ENCODE results near the gene CCT8L2. TPM values are rescaled to one million over a fixed set of nuclear protein-coding genes. Genes with fewer than 3 reads are reported as not detected.
"Not testable (repeated sequence)": the region's sequence is repeated elsewhere in the genome, so short reads cannot be mapped to it uniquely, and the experiment has no call there.

Gene CCT8L2
- polyA plus RNA-seq, 1 donor: not detected

- no CpG with 5 or more reads among the region's 4 CpGs for WGBS (ENCODE audit: insufficient coverage, low lambda C conversion rate)
- not testable (repeated sequence) for H3K4me3 ChIP-seq (ENCODE audit: low read length); H3K27ac ChIP-seq (ENCODE audit: low read length); H3K36me3 ChIP-seq (ENCODE audit: control insufficient read depth, insufficient read depth, low read length); DNase-seq; H3K27me3 ChIP-seq (ENCODE audit: control insufficient read depth, insufficient read depth, low read length); H3K4me1 ChIP-seq (ENCODE audit: control insufficient read depth, insufficient read depth, low read length)
- peaks cover 45% of the 10 kb centered on the region for H3K9me3 ChIP-seq (ENCODE audit: control insufficient read depth, low read depth, low read length)
Observed at GRCh38 chr22:16558376-16558945, 34.1 kb downstream of the CCT8L2 start.

GRCh38 chr22:16557511-16557910, 35.1 kb downstream of the CCT8L2 start:
- H3K4me3 ChIP-seq (ENCODE audit: low read length); H3K4me1 ChIP-seq (ENCODE audit: control insufficient read depth, insufficient read depth, low read length); H3K36me3 ChIP-seq (ENCODE audit: control insufficient read depth, insufficient read depth, low read length); H3K27me3 ChIP-seq (ENCODE audit: control insufficient read depth, insufficient read depth, low read length); H3K27ac ChIP-seq (ENCODE audit: low read length); DNase-seq: not testable (repeated sequence)
- H3K9me3 ChIP-seq (ENCODE audit: control insufficient read depth, low read depth, low read length): peaks cover 36% of the 10 kb centered on the region
- WGBS (ENCODE audit: insufficient coverage, low lambda C conversion rate): no CpG with 5 or more reads among the region's 13 CpGs

- H3K9me3 ChIP-seq (ENCODE audit: control insufficient read depth, low read depth, low read length): peaks cover 24% of the 10 kb centered on the region
- H3K4me3 ChIP-seq (ENCODE audit: low read length); H3K27me3 ChIP-seq (ENCODE audit: control insufficient read depth, insufficient read depth, low read length); DNase-seq; H3K36me3 ChIP-seq (ENCODE audit: control insufficient read depth, insufficient read depth, low read length); H3K27ac ChIP-seq (ENCODE audit: low read length); H3K4me1 ChIP-seq (ENCODE audit: control insufficient read depth, insufficient read depth, low read length): not testable (repeated sequence)
- WGBS (ENCODE audit: insufficient coverage, low lambda C conversion rate): no CpG with 5 or more reads among the region's 8 CpGs
Observed at GRCh38 chr22:16555077-16555994, 37.3 kb downstream of the CCT8L2 start.

- DNase-seq; H3K9me3 ChIP-seq (ENCODE audit: control insufficient read depth, low read depth, low read length); H3K4me1 ChIP-seq (ENCODE audit: control insufficient read depth, insufficient read depth, low read length); H3K27me3 ChIP-seq (ENCODE audit: control insufficient read depth, insufficient read depth, low read length); H3K4me3 ChIP-seq (ENCODE audit: low read length); H3K27ac ChIP-seq (ENCODE audit: low read length); H3K36me3 ChIP-seq (ENCODE audit: control insufficient read depth, insufficient read depth, low read length): not testable (repeated sequence)
- WGBS (ENCODE audit: insufficient coverage, low lambda C conversion rate): no CpG with 5 or more reads among the region's 1 CpG
Observed at GRCh38 chr22:16543310-16543709, 49.3 kb downstream of the CCT8L2 start.

Other genes with a start within 250 kb of the CCT8L2 start
- not detected for gene XKR3, start 232.6 kb upstream of the CCT8L2 start, polyA plus RNA-seq